HepG2 (cell line): ENCODE data around the gene PROC. TPM values are rescaled to one million over a fixed set of nuclear protein-coding genes. Genes with fewer than 3 reads are reported as not detected.

Experiments used
- AGO1 ChIP-seq: fragments of 200-400 bp; formaldehyde crosslinking; IDR thresholded peaks from 2 replicates; pipeline ENCODE4 v1.6.1; 2017; ENCODE audit warnings: mild to moderate bottlenecking, low read depth, low read length, moderate library complexity; ENCODE audit not compliant: poor library complexity, severe bottlenecking
- KDM6A ChIP-seq: IDR thresholded peaks from 2 replicates; pipeline ENCODE4 v1.6.1; 2016; ENCODE audit warnings: low read depth
- KLF16 ChIP-seq, 2 experiments: sonication (generic) in 1 of 2; formaldehyde crosslinking in 1 of 2; IDR thresholded peaks; 2 replicates each; pipeline versions ENCODE4 v1.6.1 to v1.8.0; 2016 to 2023; ENCODE audit warnings: missing genetic modification reagents in 2 of 2, missing compliant biosample characterization in 1 of 2
- MYNN ChIP-seq: sonication (generic); formaldehyde crosslinking; IDR thresholded peaks from 2 replicates; pipeline ENCODE4 v1.4.0; 2020; ENCODE audit warnings: mild to moderate bottlenecking, low read depth, missing genetic modification reagents
- NFE2L2 ChIP-seq: fragments of 150-350 bp; IDR thresholded peaks from 2 replicates; pipeline ENCODE4 v1.6.1; 2014; ENCODE audit warnings: low read length
- NONO ChIP-seq, 2 experiments: fragments of 450-650 bp in 1 of 2; sonication (generic) in 1 of 2; formaldehyde crosslinking in 1 of 2; IDR thresholded peaks in 1 of 2; conservative IDR thresholded peaks in 1 of 2; 2 replicates each; pipeline versions ENCODE4 v1.6.1 to v1.8.0; 2017 to 2022; ENCODE audit warnings: mild to moderate bottlenecking in 1 of 2, missing genetic modification reagents in 1 of 2, moderate library complexity in 1 of 2
- RARG ChIP-seq: sonication (generic); formaldehyde crosslinking; IDR thresholded peaks from 2 replicates; pipeline ENCODE4 v1.4.0; 2020; ENCODE audit warnings: low read depth, mild to moderate bottlenecking, missing genetic modification reagents
- RELA ChIP-seq: sonication (generic); formaldehyde crosslinking; IDR thresholded peaks from 2 replicates; pipeline ENCODE4 v1.4.0; 2020; ENCODE audit warnings: missing genetic modification reagents
- SNAPC2 ChIP-seq: sonication (generic); formaldehyde crosslinking; IDR thresholded peaks from 2 replicates; pipeline ENCODE4 v1.8.1; 2022; ENCODE audit warnings: mild to moderate bottlenecking, missing genetic modification reagents
- SPEN ChIP-seq: sonication (generic); formaldehyde crosslinking; IDR thresholded peaks from 2 replicates; pipeline ENCODE4 v1.5.1; 2020; ENCODE audit warnings: low read depth, mild to moderate bottlenecking, missing genetic modification reagents
- SRF ChIP-seq: IDR thresholded peaks from 2 replicates; pipeline ENCODE4 v1.6.1; 2011; ENCODE audit warnings: mild to moderate bottlenecking, low read depth, low read length, moderate library complexity
- SRSF1 ChIP-seq: fragments of 200-400 bp; formaldehyde crosslinking; optimal IDR thresholded peaks from 2 replicates; pipeline ENCODE3; 2017; ENCODE audit warnings: mild to moderate bottlenecking, low read depth, low read length, moderate library complexity
- TBX2 ChIP-seq: sonication (generic); formaldehyde crosslinking; IDR thresholded peaks from 2 replicates; pipeline ENCODE4 v1.5.0; 2020; ENCODE audit warnings: missing genetic modification reagents, mild to moderate bottlenecking, borderline replicate concordance
- ZBTB43 ChIP-seq: sonication (generic); formaldehyde crosslinking; conservative IDR thresholded peaks from 2 replicates; pipeline ENCODE4 v1.4.0; 2020; ENCODE audit warnings: missing genetic modification reagents
- ZNF281 ChIP-seq: sonication (generic); formaldehyde crosslinking; IDR thresholded peaks from 2 replicates; pipeline ENCODE4 v1.4.0; 2020; ENCODE audit warnings: missing genetic modification reagents, borderline replicate concordance
- polyA plus RNA-seq, 8 experiments: library from polyadenylated mRNA; depleted of rRNA in 3 of 8; stranded (reverse) in 7 of 8; unstranded in 1 of 8; fragments of >200 nt; fragmentation: Illumina TruSeq in 4 of 8; extraction: Trizol in 4 of 8; gene quantifications; 2 replicates each; pipeline versions ENCODE4 v1.2.1 to v1.2.3, GENCODE V29; 2011 to 2016; ENCODE audit warnings: low read depth in 4 of 8, missing spikeins in 1 of 8, mixed read lengths in 1 of 8; ENCODE audit not compliant: insufficient read depth in 1 of 8
- total RNA-seq, 5 experiments: library from RNA; depleted of rRNA; stranded (reverse); fragments of >200 nt; fragmentation: Illumina TruSeq; extraction: Trizol; gene quantifications; 2 replicates each; pipeline ENCODE4 v1.2.3, GENCODE V29; 2016; ENCODE audit warnings: low read depth in 1 of 5
- TF ChIP-seq, protein P1 (sequence below): sonication (generic); formaldehyde crosslinking; IDR thresholded peaks from 2 replicates; pipeline ENCODE4 v1.4.0; 2020; ENCODE audit warnings: mild to moderate bottlenecking, missing genetic modification reagents, borderline replicate concordance
- TF ChIP-seq, protein P2 (sequence below): sonication (generic); formaldehyde crosslinking; IDR thresholded peaks from 2 replicates; pipeline ENCODE4 v1.8.1; 2022; ENCODE audit warnings: mild to moderate bottlenecking, missing genetic modification reagents
- TF ChIP-seq, protein P3 (sequence below): sonication (generic); formaldehyde crosslinking; conservative IDR thresholded peaks from 2 replicates; pipeline ENCODE4 v1.4.0; 2020; ENCODE audit warnings: missing genetic modification reagents
- TF ChIP-seq, protein P4 (sequence below): sonication (generic); formaldehyde crosslinking; IDR thresholded peaks from 2 replicates; pipeline ENCODE4 v1.4.0; 2020; ENCODE audit warnings: missing genetic modification reagents
- TF ChIP-seq, protein P5 (sequence below): sonication (generic); formaldehyde crosslinking; IDR thresholded peaks from 2 replicates; pipeline ENCODE4 v1.8.1; 2023; ENCODE audit warnings: missing genetic modification reagents, inconsistent platforms, borderline replicate concordance

Gene PROC
- total and polyA plus RNA-seq, 2 of the 13 experiments (the other 11 are each of a cell fraction or from before 2014, with no cell fraction given): 134 to 185 TPM

DNA sequence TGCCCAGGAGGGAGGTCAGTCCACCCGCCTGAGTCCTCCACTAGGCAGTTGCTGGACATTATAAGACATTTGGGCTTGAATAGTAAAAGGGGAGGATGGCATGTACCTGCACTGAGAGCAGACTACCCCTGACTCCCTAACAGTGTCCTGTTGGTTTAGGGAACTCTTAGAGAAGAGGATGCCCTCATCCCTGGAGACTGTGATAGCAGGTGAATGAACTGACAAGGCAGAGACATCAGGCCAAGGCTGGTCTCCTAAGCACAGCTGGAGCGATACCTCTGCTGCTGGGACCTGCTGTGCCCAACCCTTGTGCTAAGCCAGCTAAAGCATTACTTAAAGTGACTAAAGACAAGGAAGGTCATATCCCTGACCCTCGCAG is 34.8 kb downstream of the PROC start (continued):
- no peak; the same call in 1 of the 2 replicates for TF ChIP-seq RARG (CRISPR knock-in tag)
- TF ChIP-seq SPEN: no peak
- no peak for TF ChIP-seq NFE2L2
- no peak for TF ChIP-seq AGO1
- TF ChIP-seq, protein P1, sequence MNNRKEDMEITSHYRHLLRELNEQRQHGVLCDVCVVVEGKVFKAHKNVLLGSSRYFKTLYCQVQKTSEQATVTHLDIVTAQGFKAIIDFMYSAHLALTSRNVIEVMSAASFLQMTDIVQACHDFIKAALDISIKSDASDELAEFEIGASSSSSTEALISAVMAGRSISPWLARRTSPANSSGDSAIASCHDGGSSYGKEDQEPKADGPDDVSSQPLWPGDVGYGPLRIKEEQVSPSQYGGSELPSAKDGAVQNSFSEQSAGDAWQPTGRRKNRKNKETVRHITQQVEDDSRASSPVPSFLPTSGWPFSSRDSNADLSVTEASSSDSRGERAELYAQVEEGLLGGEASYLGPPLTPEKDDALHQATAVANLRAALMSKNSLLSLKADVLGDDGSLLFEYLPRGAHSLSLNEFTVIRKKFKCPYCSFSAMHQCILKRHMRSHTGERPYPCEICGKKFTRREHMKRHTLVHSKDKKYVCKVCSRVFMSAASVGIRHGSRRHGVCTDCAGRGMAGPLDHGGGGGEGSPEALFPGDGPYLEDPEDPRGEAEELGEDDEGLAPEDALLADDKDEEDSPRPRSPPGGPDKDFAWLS (CRISPR knock-in tag): no peak
- no peak for TF ChIP-seq KDM6A
- TF ChIP-seq SRF: no peak
- no peak for TF ChIP-seq SRSF1
- 0 out of 2 replicates have a peak, but pooled peaks have one; percentile 8 for TF ChIP-seq ZNF281
- TF ChIP-seq, protein P2, sequence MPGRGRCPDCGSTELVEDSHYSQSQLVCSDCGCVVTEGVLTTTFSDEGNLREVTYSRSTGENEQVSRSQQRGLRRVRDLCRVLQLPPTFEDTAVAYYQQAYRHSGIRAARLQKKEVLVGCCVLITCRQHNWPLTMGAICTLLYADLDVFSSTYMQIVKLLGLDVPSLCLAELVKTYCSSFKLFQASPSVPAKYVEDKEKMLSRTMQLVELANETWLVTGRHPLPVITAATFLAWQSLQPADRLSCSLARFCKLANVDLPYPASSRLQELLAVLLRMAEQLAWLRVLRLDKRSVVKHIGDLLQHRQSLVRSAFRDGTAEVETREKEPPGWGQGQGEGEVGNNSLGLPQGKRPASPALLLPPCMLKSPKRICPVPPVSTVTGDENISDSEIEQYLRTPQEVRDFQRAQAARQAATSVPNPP (CRISPR knock-in tag): 0 out of 2 replicates have a peak, but pooled peaks have one; percentile 18
- no peak for TF ChIP-seq SNAPC2 (CRISPR knock-in tag)
- TF ChIP-seq, protein P3, sequence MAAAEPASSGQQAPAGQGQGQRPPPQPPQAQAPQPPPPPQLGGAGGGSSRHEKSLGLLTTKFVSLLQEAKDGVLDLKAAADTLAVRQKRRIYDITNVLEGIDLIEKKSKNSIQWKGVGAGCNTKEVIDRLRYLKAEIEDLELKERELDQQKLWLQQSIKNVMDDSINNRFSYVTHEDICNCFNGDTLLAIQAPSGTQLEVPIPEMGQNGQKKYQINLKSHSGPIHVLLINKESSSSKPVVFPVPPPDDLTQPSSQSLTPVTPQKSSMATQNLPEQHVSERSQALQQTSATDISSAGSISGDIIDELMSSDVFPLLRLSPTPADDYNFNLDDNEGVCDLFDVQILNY (CRISPR knock-in tag): no peak
- TF ChIP-seq ZBTB43 (CRISPR knock-in tag): no peak
- TF ChIP-seq TBX2 (CRISPR knock-in tag): no peak
- TF ChIP-seq, protein P4, sequence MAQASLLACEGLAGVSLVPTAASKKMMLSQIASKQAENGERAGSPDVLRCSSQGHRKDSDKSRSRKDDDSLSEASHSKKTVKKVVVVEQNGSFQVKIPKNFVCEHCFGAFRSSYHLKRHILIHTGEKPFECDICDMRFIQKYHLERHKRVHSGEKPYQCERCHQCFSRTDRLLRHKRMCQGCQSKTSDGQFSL: no peak
- no peak for TF ChIP-seq NONO (IDR thresholded peaks at IDR 0.05)
- no peak for TF ChIP-seq NONO (CRISPR knock-in tag; conservative IDR thresholded peaks at IDR 0.05)
- no peak for TF ChIP-seq MYNN (CRISPR knock-in tag)
- TF ChIP-seq RELA (CRISPR knock-in tag): no peak
- TF ChIP-seq, protein P5, sequence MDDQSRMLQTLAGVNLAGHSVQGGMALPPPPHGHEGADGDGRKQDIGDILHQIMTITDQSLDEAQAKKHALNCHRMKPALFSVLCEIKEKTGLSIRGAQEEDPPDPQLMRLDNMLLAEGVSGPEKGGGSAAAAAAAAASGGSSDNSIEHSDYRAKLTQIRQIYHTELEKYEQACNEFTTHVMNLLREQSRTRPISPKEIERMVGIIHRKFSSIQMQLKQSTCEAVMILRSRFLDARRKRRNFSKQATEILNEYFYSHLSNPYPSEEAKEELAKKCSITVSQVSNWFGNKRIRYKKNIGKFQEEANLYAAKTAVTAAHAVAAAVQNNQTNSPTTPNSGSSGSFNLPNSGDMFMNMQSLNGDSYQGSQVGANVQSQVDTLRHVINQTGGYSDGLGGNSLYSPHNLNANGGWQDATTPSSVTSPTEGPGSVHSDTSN (CRISPR knock-in tag): no peak
- no peak for TF ChIP-seq KLF16 (CRISPR knock-in tag; IDR thresholded peaks at IDR 0.05)
